Measurements from ENCODE around the gene SH2D1B. TPM values are rescaled to one million over a fixed set of nuclear protein-coding genes. Genes with fewer than 3 reads are reported as not detected.
A peak's percentile ranks its signal among the peaks of the same experiment; 100 is the strongest.
"Not testable (repeated sequence)": the region's sequence is repeated elsewhere in the genome, so short reads cannot be mapped to it uniquely, and the experiment has no call there.

The SH2D1B gene
- total and polyA plus RNA-seq, 12 donors = 0.09 to 0.60 (median 0.15) TPM; not detected in 7

- WGBS, 2 donors = 39 to 52% methylated on average over 5 of the region's 5 CpGs
- ATAC-seq (peak in 2 of 8 donors; percentile 34 to 35), DNase-seq (no peak)
- Histone ChIP-seq H3K9me3 (peaks cover 0 to 9% (median 0%) of the 10 kb centered on the region in 11 donors), H3K4me3 (no peak overlapping the region), H3K4me1 (peaks cover 0 to 25% (median 0%) of the 10 kb centered on the region in 9 donors), H3K27ac (no peak overlapping the region), H3K27me3 (no peaks in the 10 kb centered on the region), H3K36me3 (no peaks in the 10 kb centered on the region)
- intact Hi-C loops (cut with DNase I) = loop anchor here in 1 of 10 donors (10.0 kb wide), 1 partner anchor 123 kb away; no protein-coding TSS in a partner anchor
- TF ChIP-seq CTCF (IDR thresholded peaks at IDR 0.05) = no peak
These were observed 9.6 kb upstream of the SH2D1B start for GRCh38 chr1:162421258-162422164.

DNA sequence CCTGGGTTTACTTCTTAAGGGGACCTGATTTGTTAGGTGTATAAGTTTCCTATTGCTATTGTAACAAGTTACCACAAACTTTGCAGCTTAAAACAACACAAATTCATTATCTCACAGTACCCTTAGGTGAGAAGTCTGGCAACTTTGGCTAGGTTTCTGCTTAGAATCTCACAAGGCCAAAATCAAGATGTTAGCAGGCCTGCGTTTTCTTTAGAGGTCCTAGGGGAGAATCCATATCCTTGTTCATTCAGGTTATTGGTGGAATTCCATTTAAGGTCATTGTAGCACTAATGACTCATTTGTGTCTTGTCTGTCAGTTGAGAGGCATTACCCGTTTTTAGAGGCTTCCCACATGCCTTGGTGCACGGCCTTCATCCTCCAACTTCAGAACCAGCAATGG, 8.2 kb upstream of the SH2D1B start:
- peaks cover 0 to 25% (median 0%) of the 10 kb centered on the region in 9 donors for H3K4me1 ChIP-seq
- ATAC-seq = no peak
- H3K4me3 ChIP-seq = no peak overlapping the region
- no peak overlapping the region for H3K27ac ChIP-seq
- peaks cover 0 to 2% (median 0%) of the 10 kb centered on the region in 7 donors for H3K27me3 ChIP-seq
- H3K36me3 ChIP-seq = no peaks in the 10 kb centered on the region
- no peak for TF ChIP-seq CTCF (IDR thresholded peaks at IDR 0.05)
- DNase-seq = no peak
- H3K9me3 ChIP-seq = peaks cover 0 to 13% (median 0%) of the 10 kb centered on the region in 11 donors
- intact Hi-C loops (cut with DNase I) = loop anchor here in 1 of 10 donors (10.0 kb wide), 1 partner anchor 125 kb away; no protein-coding TSS in a partner anchor
- 85 to 87% methylated on average over 3 of the region's 3 CpGs for WGBS, 2 donors

GRCh38 chr1:162419450-162419931, 7.6 kb upstream of the SH2D1B start:
- DNase-seq; H3K27ac ChIP-seq; H3K4me3 ChIP-seq; H3K36me3 ChIP-seq; H3K27me3 ChIP-seq; ATAC-seq; intact Hi-C loops (cut with DNase I): not testable (repeated sequence)
- WGBS, 2 donors = 75 to 80% methylated on average over 9 of the region's 9 CpGs
- Histone ChIP-seq H3K4me1 (peaks cover 0 to 25% (median 0%) of the 10 kb centered on the region in 9 donors), H3K9me3 (peaks cover 0 to 14% (median 0%) of the 10 kb centered on the region in 11 donors)

DNA sequence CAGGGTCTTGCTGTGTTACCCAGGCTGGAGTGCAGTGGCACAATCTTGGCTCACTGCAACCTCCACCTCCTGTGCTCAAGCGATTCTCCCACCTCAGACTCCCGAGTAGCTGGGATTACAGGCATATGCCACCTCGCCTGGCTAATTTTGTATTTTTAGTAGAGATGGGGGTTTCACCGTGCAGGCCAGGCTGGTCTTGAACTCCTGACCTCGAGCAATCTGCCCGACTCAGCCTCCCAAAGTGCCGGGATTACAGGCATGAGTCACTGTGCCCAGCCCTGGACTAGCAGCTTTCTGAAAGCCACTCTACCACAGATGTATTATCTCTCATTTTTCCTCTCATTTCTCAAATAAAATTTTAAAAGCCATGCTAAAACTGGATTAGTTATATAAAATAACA, 6.6 kb upstream of the SH2D1B start:
- ATAC-seq; H3K36me3 ChIP-seq; DNase-seq; H3K4me3 ChIP-seq; intact Hi-C loops (cut with DNase I); H3K27ac ChIP-seq: not testable (repeated sequence)
- H3K27me3 ChIP-seq = peaks cover 0 to 11% (median 0%) of the 10 kb centered on the region in 7 donors
- H3K4me1 ChIP-seq = peaks cover 0 to 23% (median 0%) of the 10 kb centered on the region in 9 donors
- 77 to 85% methylated on average over 7 of the region's 7 CpGs for WGBS, 2 donors
- H3K9me3 ChIP-seq = peaks cover 0 to 11% (median 0%) of the 10 kb centered on the region in 11 donors

GRCh38 chr1:162417650-162418049, 5.7 kb upstream of the SH2D1B start:
- DNase-seq (no peak), ATAC-seq (no peak)
- Histone ChIP-seq H3K9me3 (peaks cover 0 to 6% (median 0%) of the 10 kb centered on the region in 11 donors), H3K4me1 (peaks cover 0 to 15% (median 0%) of the 10 kb centered on the region in 9 donors), H3K36me3 (no peaks in the 10 kb centered on the region), H3K27ac (no peak overlapping the region), H3K4me3 (no peak overlapping the region), H3K27me3 (peaks cover 0 to 15% (median 0%) of the 10 kb centered on the region in 7 donors)
- intact Hi-C loops (cut with DNase I) = no loop called here
- TF ChIP-seq CTCF (IDR thresholded peaks at IDR 0.05) = no peak
- WGBS, 2 donors = 86 to 91% methylated on average over 7 of the region's 7 CpGs

Measured in heart right ventricle (tissue), 16 donors.